HEK293T (cell line): ENCODE measurements around the gene PNISR.

Experiments used
- ARNT ChIP-seq: fragments of 450-650 bp; IDR thresholded peaks from 2 replicates; pipeline ENCODE4 v1.6.1; 2017; ENCODE audit warnings: mild to moderate bottlenecking
- BHLHE40 ChIP-seq: fragments of 450-650 bp; IDR thresholded peaks from 2 replicates; pipeline ENCODE4 v1.6.1; 2016; ENCODE audit warnings: mild to moderate bottlenecking, moderate library complexity, borderline replicate concordance
- CTBP1 ChIP-seq: fragments of 450-650 bp; IDR thresholded peaks from 2 replicates; pipeline ENCODE4 v1.6.1; 2016; ENCODE audit warnings: borderline replicate concordance
- ELF4 ChIP-seq: fragments of 450-650 bp; IDR thresholded peaks from 2 replicates; pipeline ENCODE4 v1.6.1; 2017; ENCODE audit warnings: antibody characterized with exemption
- FOXA1 ChIP-seq: fragments of 450-650 bp; IDR thresholded peaks from 2 replicates; pipeline ENCODE4 v1.6.1; 2016; ENCODE audit warnings: mild to moderate bottlenecking
- FOXK2 ChIP-seq: fragments of 450-650 bp; IDR thresholded peaks from 2 replicates; pipeline ENCODE4 v1.6.1; 2016; ENCODE audit warnings: mild to moderate bottlenecking
- FOXM1 ChIP-seq: fragments of 450-650 bp; IDR thresholded peaks from 2 replicates; pipeline ENCODE4 v1.6.1; 2017; ENCODE audit warnings: mild to moderate bottlenecking, borderline replicate concordance
- HDGF ChIP-seq: fragments of 450-650 bp; IDR thresholded peaks from 2 replicates; pipeline ENCODE4 v1.6.1; 2017; ENCODE audit warnings: antibody characterized with exemption, borderline replicate concordance
- L3MBTL2 ChIP-seq: fragments of 450-650 bp; conservative IDR thresholded peaks from 2 replicates; pipeline ENCODE4 v1.6.1; 2016; ENCODE audit warnings: mild to moderate bottlenecking
- NFRKB ChIP-seq: fragments of 450-650 bp; IDR thresholded peaks from 2 replicates; pipeline ENCODE4 v1.6.1; 2016; ENCODE audit warnings: mild to moderate bottlenecking, moderate library complexity
- SP1 ChIP-seq: fragments of 450-650 bp; IDR thresholded peaks from 2 replicates; pipeline ENCODE4 v1.6.1; 2017
- SUZ12 ChIP-seq: fragments of 450-650 bp; IDR thresholded peaks from 2 replicates; pipeline ENCODE4 v1.6.1; 2016; ENCODE audit warnings: mild to moderate bottlenecking
- TF ChIP-seq, protein P1 (sequence below): fragments of 450-650 bp; IDR thresholded peaks from 2 replicates; pipeline ENCODE4 v1.6.1; 2016

DNA sequence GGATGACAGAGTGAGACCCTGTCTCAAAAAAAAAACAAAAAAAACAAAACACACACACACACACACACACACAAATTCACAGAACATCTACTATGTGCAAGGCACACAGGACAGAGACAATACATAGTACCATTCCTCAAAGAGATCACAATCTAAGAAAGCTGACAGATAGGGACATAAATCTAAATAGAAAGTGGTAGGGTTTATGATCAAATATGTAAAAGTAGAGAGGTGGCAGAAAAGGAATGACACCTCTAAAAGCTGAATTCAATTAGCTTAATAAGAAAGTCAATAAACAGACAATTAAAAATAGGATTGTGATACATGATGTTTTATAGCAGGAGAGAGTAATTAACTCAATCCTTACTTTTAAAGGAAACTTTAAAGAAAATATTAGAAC lies 48.6 kb upstream of the PNISR start:
- no peak for TF ChIP-seq CTBP1
- TF ChIP-seq SP1, result no peak
- TF ChIP-seq HDGF, result no peak
- TF ChIP-seq BHLHE40, result no peak
- TF ChIP-seq FOXK2, result no peak
- TF ChIP-seq ELF4, result no peak
- TF ChIP-seq L3MBTL2, result no peak
- TF ChIP-seq FOXM1, result no peak
- TF ChIP-seq, protein P1, sequence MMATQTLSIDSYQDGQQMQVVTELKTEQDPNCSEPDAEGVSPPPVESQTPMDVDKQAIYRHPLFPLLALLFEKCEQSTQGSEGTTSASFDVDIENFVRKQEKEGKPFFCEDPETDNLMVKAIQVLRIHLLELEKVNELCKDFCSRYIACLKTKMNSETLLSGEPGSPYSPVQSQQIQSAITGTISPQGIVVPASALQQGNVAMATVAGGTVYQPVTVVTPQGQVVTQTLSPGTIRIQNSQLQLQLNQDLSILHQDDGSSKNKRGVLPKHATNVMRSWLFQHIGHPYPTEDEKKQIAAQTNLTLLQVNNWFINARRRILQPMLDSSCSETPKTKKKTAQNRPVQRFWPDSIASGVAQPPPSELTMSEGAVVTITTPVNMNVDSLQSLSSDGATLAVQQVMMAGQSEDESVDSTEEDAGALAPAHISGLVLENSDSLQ, result peak; percentile 51; the same call in 1 of the 2 replicates
- TF ChIP-seq SUZ12, result no peak
- TF ChIP-seq ARNT, result no peak
- TF ChIP-seq NFRKB, result no peak
- no peak for TF ChIP-seq FOXA1
